Measurements from ENCODE around the gene PPP1R1A. TPM values are rescaled to one million over a fixed set of nuclear protein-coding genes. Genes with fewer than 3 reads are reported as not detected.

PPP1R1A gene
- total RNA-seq, 1 experiment from 2014 or later = 0.43 TPM

DNA sequence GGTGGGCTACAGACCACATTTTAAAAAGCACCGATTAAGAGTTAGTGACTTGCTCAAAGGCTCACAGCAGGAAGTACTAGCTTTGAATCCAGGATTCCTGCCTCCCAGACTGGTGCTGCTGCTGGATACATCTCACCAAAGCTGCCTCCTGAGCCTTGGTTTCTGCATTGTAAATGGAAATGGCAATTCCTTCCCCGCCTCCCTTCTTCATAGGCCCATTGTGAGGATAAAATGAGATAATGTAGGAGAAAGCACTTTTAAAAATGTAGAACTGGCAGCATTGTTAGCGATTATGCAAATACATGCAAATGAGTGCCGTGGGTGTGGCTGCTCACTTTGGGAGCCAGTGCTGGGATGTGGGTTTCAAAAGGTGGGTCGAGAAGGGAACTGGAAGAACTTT lies 23.7 kb downstream of the PPP1R1A start:
- Mint-ChIP-seq H3K27me3 (ENCODE audit: insufficient read depth, unreplicated experiment) (peaks cover 32% of the 10 kb centered on the region), H3K36me3 (ENCODE audit: insufficient read depth, unreplicated experiment) (no peaks in the 10 kb centered on the region), H3K27ac (ENCODE audit: unreplicated experiment) (no peak overlapping the region), H3K4me3 (ENCODE audit: unreplicated experiment) (no peak overlapping the region), H3K9me3 (ENCODE audit: unreplicated experiment) (no peaks in the 10 kb centered on the region), H3K4me1 (ENCODE audit: low read depth, unreplicated experiment) (no peaks in the 10 kb centered on the region)
- Histone ChIP-seq H3K4me3 (ENCODE audit: low read depth, low read length) (no peak overlapping the region), H3K27me3 (replicated peaks; ENCODE audit: control insufficient read depth, insufficient read depth, low read length) (no peaks in the 10 kb centered on the region), H3K9me3 (no peaks in the 10 kb centered on the region), H3K4me1 (no peaks in the 10 kb centered on the region), H3K36me3 (ENCODE audit: control insufficient read depth, insufficient read depth, low read length) (no peaks in the 10 kb centered on the region)
- BruUV-seq (replicated peaks) = no TSS peak
- intact Hi-C loops (cut with micrococcal nuclease; ENCODE audit: unreplicated experiment) = no loop called here
- CTCF ChIA-PET = no interaction called here
- no peak for DNase-seq
- TF ChIP-seq CTCF (IDR thresholded peaks at IDR 0.05; ENCODE audit: insufficient read depth in 1 of 2, low read depth in 1 of 2, low read length in 1 of 2, severe bottlenecking in 1 of 2, unreplicated experiment in 1 of 2) = no peak
- POLR2A ChIA-PET = no interaction called here

DNA sequence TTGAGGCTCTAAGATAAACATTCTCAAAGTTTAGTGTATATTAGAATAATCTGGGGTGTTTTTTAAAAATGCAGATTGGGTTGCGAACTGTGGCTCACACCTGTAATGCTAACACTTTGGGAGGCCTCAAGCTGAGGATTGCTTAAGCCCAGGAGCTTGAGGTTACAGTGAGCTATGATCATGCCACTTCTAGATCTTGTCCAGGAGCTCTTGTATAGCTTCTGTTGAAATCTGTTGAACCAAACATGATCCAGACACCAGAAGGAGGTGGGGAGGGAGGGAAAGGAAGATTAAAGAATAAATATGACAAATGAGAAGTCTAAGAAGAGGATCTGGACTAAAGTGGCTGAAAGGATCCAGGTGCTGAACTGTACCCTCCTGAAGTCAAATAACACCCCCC lies 24.7 kb downstream of the PPP1R1A start:
- intact Hi-C loops (cut with micrococcal nuclease; ENCODE audit: unreplicated experiment) = no loop called here
- Histone ChIP-seq H3K36me3 (ENCODE audit: control insufficient read depth, insufficient read depth, low read length) (no peaks in the 10 kb centered on the region), H3K27me3 (replicated peaks; ENCODE audit: control insufficient read depth, insufficient read depth, low read length) (no peaks in the 10 kb centered on the region), H3K4me1 (no peaks in the 10 kb centered on the region), H3K9me3 (no peaks in the 10 kb centered on the region), H3K4me3 (ENCODE audit: low read depth, low read length) (no peak overlapping the region)
- H3K4me3 Mint-ChIP-seq (ENCODE audit: unreplicated experiment) = no peak overlapping the region
- no peak for TF ChIP-seq CTCF (IDR thresholded peaks at IDR 0.05; ENCODE audit: insufficient read depth in 1 of 2, low read depth in 1 of 2, low read length in 1 of 2, severe bottlenecking in 1 of 2, unreplicated experiment in 1 of 2)
- peaks cover 36% of the 10 kb centered on the region for H3K27me3 Mint-ChIP-seq (ENCODE audit: insufficient read depth, unreplicated experiment)
- BruUV-seq (replicated peaks) = no TSS peak
- H3K4me1 Mint-ChIP-seq (ENCODE audit: low read depth, unreplicated experiment) = no peaks in the 10 kb centered on the region
- H3K27ac Mint-ChIP-seq (ENCODE audit: unreplicated experiment) = no peak overlapping the region
- POLR2A ChIA-PET = no interaction called here
- H3K36me3 Mint-ChIP-seq (ENCODE audit: insufficient read depth, unreplicated experiment) = no peaks in the 10 kb centered on the region
- no peak for DNase-seq
- no peaks in the 10 kb centered on the region for H3K9me3 Mint-ChIP-seq (ENCODE audit: unreplicated experiment)
- CTCF ChIA-PET = interaction anchor here (0.6 kb wide), 1 partner anchor 33 kb away, joined by 3 read pairs; no protein-coding TSS in a partner anchor

- Histone ChIP-seq H3K4me1 (no peaks in the 10 kb centered on the region), H3K27me3 (replicated peaks; ENCODE audit: control insufficient read depth, insufficient read depth, low read length) (no peaks in the 10 kb centered on the region), H3K4me3 (ENCODE audit: low read depth, low read length) (no peak overlapping the region), H3K36me3 (ENCODE audit: control insufficient read depth, insufficient read depth, low read length) (no peaks in the 10 kb centered on the region), H3K9me3 (no peaks in the 10 kb centered on the region)
- no peak overlapping the region for H3K27ac Mint-ChIP-seq (ENCODE audit: unreplicated experiment)
- intact Hi-C loops (cut with micrococcal nuclease; ENCODE audit: unreplicated experiment) = no loop called here
- no peaks in the 10 kb centered on the region for H3K4me1 Mint-ChIP-seq (ENCODE audit: low read depth, unreplicated experiment)
- ChIA-PET POLR2A (no interaction called here), CTCF (no interaction called here)
- peaks cover 36% of the 10 kb centered on the region for H3K27me3 Mint-ChIP-seq (ENCODE audit: insufficient read depth, unreplicated experiment)
- no peaks in the 10 kb centered on the region for H3K9me3 Mint-ChIP-seq (ENCODE audit: unreplicated experiment)
- H3K4me3 Mint-ChIP-seq (ENCODE audit: unreplicated experiment) = no peak overlapping the region
- DNase-seq = no peak
- TF ChIP-seq CTCF (IDR thresholded peaks at IDR 0.05; ENCODE audit: insufficient read depth in 1 of 2, low read depth in 1 of 2, low read length in 1 of 2, severe bottlenecking in 1 of 2, unreplicated experiment in 1 of 2) = no peak
- H3K36me3 Mint-ChIP-seq (ENCODE audit: insufficient read depth, unreplicated experiment) = no peaks in the 10 kb centered on the region
- no TSS peak for BruUV-seq (replicated peaks)
These were observed 25.6 kb downstream of the PPP1R1A start for GRCh38 chr12:54562750-54563356.
